Panc1 (cell line): ENCODE results near the gene SPEG.

Source experiments
- POLR2AphosphoS5 ChIP-seq: IDR thresholded peaks from 2 replicates; pipeline ENCODE4 v1.6.1; 2012; ENCODE audit warnings: mild to moderate bottlenecking, low read depth, low read length, moderate library complexity
- TCF7L2 ChIP-seq: IDR thresholded peaks from 2 replicates; pipeline ENCODE4 v1.6.1; 2011; ENCODE audit warnings: mild to moderate bottlenecking, low read depth, low read length, inconsistent platforms
- TF ChIP-seq, protein P1 (sequence below): fragments of 450-650 bp; IDR thresholded peaks from 2 replicates; pipeline ENCODE4 v1.5.1; 2017; ENCODE audit warnings: mild to moderate bottlenecking
- TF ChIP-seq, protein P2 (sequence below), 2 experiments: IDR thresholded peaks; 2 replicates each; pipeline ENCODE4 v1.6.1; 2011 to 2012; ENCODE audit warnings: low read depth in 2 of 2, control low read depth in 1 of 2, low read length in 1 of 2, mild to moderate bottlenecking in 1 of 2, moderate library complexity in 1 of 2; ENCODE audit not compliant: insufficient read depth in 1 of 2

DNA sequence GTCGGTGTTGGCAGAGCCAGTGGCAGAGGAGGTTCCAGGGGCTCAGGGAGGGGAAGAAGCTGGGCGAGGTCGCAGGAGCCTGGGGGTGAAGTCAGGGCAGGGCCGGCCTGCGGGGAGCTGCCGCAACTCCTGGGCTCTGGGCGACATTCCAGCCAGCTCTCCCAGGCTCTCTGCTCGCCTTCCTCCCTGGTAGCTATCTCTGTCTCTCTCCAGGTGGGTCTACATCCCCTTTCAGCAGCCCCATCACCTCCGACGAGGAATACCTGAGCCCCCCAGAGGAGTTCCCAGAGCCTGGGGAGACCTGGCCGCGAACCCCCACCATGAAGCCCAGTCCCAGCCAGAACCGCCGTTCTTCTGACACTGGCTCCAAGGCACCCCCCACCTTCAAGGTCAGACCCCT, 27.0 kb downstream of the SPEG start:
- TF ChIP-seq, protein P1, sequence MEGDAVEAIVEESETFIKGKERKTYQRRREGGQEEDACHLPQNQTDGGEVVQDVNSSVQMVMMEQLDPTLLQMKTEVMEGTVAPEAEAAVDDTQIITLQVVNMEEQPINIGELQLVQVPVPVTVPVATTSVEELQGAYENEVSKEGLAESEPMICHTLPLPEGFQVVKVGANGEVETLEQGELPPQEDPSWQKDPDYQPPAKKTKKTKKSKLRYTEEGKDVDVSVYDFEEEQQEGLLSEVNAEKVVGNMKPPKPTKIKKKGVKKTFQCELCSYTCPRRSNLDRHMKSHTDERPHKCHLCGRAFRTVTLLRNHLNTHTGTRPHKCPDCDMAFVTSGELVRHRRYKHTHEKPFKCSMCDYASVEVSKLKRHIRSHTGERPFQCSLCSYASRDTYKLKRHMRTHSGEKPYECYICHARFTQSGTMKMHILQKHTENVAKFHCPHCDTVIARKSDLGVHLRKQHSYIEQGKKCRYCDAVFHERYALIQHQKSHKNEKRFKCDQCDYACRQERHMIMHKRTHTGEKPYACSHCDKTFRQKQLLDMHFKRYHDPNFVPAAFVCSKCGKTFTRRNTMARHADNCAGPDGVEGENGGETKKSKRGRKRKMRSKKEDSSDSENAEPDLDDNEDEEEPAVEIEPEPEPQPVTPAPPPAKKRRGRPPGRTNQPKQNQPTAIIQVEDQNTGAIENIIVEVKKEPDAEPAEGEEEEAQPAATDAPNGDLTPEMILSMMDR = no peak
- TF ChIP-seq, protein P2, sequence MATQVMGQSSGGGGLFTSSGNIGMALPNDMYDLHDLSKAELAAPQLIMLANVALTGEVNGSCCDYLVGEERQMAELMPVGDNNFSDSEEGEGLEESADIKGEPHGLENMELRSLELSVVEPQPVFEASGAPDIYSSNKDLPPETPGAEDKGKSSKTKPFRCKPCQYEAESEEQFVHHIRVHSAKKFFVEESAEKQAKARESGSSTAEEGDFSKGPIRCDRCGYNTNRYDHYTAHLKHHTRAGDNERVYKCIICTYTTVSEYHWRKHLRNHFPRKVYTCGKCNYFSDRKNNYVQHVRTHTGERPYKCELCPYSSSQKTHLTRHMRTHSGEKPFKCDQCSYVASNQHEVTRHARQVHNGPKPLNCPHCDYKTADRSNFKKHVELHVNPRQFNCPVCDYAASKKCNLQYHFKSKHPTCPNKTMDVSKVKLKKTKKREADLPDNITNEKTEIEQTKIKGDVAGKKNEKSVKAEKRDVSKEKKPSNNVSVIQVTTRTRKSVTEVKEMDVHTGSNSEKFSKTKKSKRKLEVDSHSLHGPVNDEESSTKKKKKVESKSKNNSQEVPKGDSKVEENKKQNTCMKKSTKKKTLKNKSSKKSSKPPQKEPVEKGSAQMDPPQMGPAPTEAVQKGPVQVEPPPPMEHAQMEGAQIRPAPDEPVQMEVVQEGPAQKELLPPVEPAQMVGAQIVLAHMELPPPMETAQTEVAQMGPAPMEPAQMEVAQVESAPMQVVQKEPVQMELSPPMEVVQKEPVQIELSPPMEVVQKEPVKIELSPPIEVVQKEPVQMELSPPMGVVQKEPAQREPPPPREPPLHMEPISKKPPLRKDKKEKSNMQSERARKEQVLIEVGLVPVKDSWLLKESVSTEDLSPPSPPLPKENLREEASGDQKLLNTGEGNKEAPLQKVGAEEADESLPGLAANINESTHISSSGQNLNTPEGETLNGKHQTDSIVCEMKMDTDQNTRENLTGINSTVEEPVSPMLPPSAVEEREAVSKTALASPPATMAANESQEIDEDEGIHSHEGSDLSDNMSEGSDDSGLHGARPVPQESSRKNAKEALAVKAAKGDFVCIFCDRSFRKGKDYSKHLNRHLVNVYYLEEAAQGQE (IDR thresholded peaks at IDR 0.05; ENCODE audit: insufficient read depth in 1 of 2, low read depth in 2 of 2, low read length in 1 of 2) = no peak
- no peak for TF ChIP-seq TCF7L2
- no peak for TF ChIP-seq POLR2AphosphoS5
